Hepatocyte (in vitro differentiated cells): ENCODE measurements around the gene TMCC1. TPM values are rescaled to one million over a fixed set of nuclear protein-coding genes. Genes with fewer than 3 reads are reported as not detected.

ENCODE experiments used
- DNase-seq: peaks from one replicate; pipeline ENCODE4 v3.0.0-alpha.2; 2016; ENCODE audit warnings: low spot score
- H2AFZ ChIP-seq: fragments of 200-600 bp; sonication (generic); 2 replicates; pipeline ENCODE4 v1.6.0; 2016; ENCODE audit warnings: antibody characterized with exemption, mild to moderate bottlenecking
- H3K27ac ChIP-seq: fragments of 200-600 bp; sonication (generic); 2 replicates; pipeline ENCODE4 v1.5.1; 2016; ENCODE audit warnings: mild to moderate bottlenecking
- H3K27me3 ChIP-seq: fragments of 200-600 bp; sonication (generic); 2 replicates; pipeline ENCODE4 v1.6.1; 2016
- H3K36me3 ChIP-seq: fragments of 200-600 bp; sonication (generic); replicated peaks from 2 replicates; pipeline ENCODE4 v1.5.1; 2016; ENCODE audit warnings: low read depth; ENCODE audit not compliant: insufficient read depth
- H3K4me1 ChIP-seq: fragments of 200-600 bp; sonication (generic); 2 replicates; pipeline ENCODE4 v1.5.1; 2016; ENCODE audit warnings: mild to moderate bottlenecking, moderate library complexity; ENCODE audit not compliant: insufficient read depth
- H3K4me2 ChIP-seq: fragments of 200-600 bp; sonication (generic); 2 replicates; pipeline ENCODE4 v1.6.0; 2016
- H3K4me3 ChIP-seq: fragments of 200-600 bp; sonication (generic); 2 replicates; pipeline ENCODE4 v1.5.1; 2016; ENCODE audit warnings: mild to moderate bottlenecking
- H3K79me2 ChIP-seq: fragments of 200-600 bp; sonication (generic); 2 replicates; pipeline ENCODE4 v1.6.0; 2017; ENCODE audit warnings: mild to moderate bottlenecking
- H3K9me2 ChIP-seq: fragments of 200-600 bp; sonication (generic); replicated peaks from 2 replicates; pipeline ENCODE4 v1.6.0; 2017; ENCODE audit warnings: mild to moderate bottlenecking; ENCODE audit not compliant: insufficient read depth
- H3K9me3 ChIP-seq: fragments of 200-600 bp; sonication (generic); 2 replicates; pipeline ENCODE4 v1.5.1; 2016; ENCODE audit warnings: low read depth, mild to moderate bottlenecking
- H4K20me1 ChIP-seq: fragments of 200-600 bp; sonication (generic); 2 replicates; pipeline ENCODE4 v1.6.0; 2016; ENCODE audit warnings: mild to moderate bottlenecking; ENCODE audit not compliant: insufficient read depth, poor library complexity, severe bottlenecking
- CTCF ChIP-seq: fragments of 200-600 bp; sonication (generic); IDR thresholded peaks from 2 replicates; pipeline ENCODE4 v1.5.1; 2016; ENCODE audit warnings: antibody characterized with exemption, mild to moderate bottlenecking; ENCODE audit not compliant: poor library complexity
- EZH2 ChIP-seq: fragments of 200-600 bp; sonication (generic); IDR thresholded peaks from 2 replicates; pipeline ENCODE4 v1.6.1; 2016; ENCODE audit warnings: antibody characterized with exemption, mild to moderate bottlenecking, borderline replicate concordance
- EZH2phosphoT487 ChIP-seq: fragments of 200-600 bp; sonication (generic); IDR thresholded peaks from one replicate; pipeline ENCODE4 v1.6.1; 2018; ENCODE audit warnings: antibody characterized with exemption, mild to moderate bottlenecking, low read depth, moderate library complexity; ENCODE audit not compliant: unreplicated experiment, severe bottlenecking
- WGBS: methylation state at CpG from one replicate; pipeline ENCODE4 v1.1.6; 2016; ENCODE audit warnings: low lambda C conversion rate; ENCODE audit errors: missing lambda C conversion rate; 5-methylcytosine and 5-hydroxymethylcytosine counted together
- polyA plus RNA-seq: library from polyadenylated mRNA; unstranded; fragments of >200 nt; fragmentation: Nextera tagmentation; extraction: Ambion mirVana; gene quantifications from 2 replicates; pipeline ENCODE4 v1.2.1, GENCODE V29; 2016
- total RNA-seq: library from RNA; depleted of rRNA; stranded (reverse); fragments of >200 nt; gene quantifications from 2 replicates; pipeline ENCODE4 v1.2.3, GENCODE V29; 2014

The TMCC1 gene
- total and polyA plus RNA-seq, 2 experiments from 2014 or later, result 7.0 to 17.3 TPM

GRCh38 chr3:129740090-129740489, 153.4 kb downstream of the TMCC1 start:
- Histone ChIP-seq H3K27ac (peak overlapping the region; percentile 21), H3K79me2 (peaks cover 44% of the 10 kb centered on the region), H3K4me3 (no peak overlapping the region), H3K27me3 (no peaks in the 10 kb centered on the region), H3K4me1 (peaks cover 5% of the 10 kb centered on the region), H4K20me1 (peaks cover 2% of the 10 kb centered on the region), H3K4me2 (no peak overlapping the region), H2AFZ (no peak overlapping the region), H3K36me3 (no peaks in the 10 kb centered on the region), H3K9me2 (no peaks in the 10 kb centered on the region), H3K9me3 (no peaks in the 10 kb centered on the region)
- no peak for DNase-seq
- WGBS, result 67% methylated on average over 3 of the region's 3 CpGs
- no peak for TF ChIP-seq CTCF
- no peak for TF ChIP-seq EZH2phosphoT487
- TF ChIP-seq EZH2, result no peak

- no peak for DNase-seq
- H2AFZ ChIP-seq, result no peak overlapping the region
- no peaks in the 10 kb centered on the region for H3K36me3 ChIP-seq
- peaks cover 2% of the 10 kb centered on the region for H4K20me1 ChIP-seq
- H3K4me3 ChIP-seq, result no peak overlapping the region
- H3K79me2 ChIP-seq, result peaks cover 44% of the 10 kb centered on the region
- no peak for TF ChIP-seq CTCF
- no peak for TF ChIP-seq EZH2phosphoT487
- no peak for TF ChIP-seq EZH2
- no peak overlapping the region for H3K4me2 ChIP-seq
- H3K9me2 ChIP-seq, result no peaks in the 10 kb centered on the region
- peak overlapping the region; percentile 21 for H3K27ac ChIP-seq
- no peaks in the 10 kb centered on the region for H3K27me3 ChIP-seq
- H3K9me3 ChIP-seq, result no peaks in the 10 kb centered on the region
- 96% methylated on average over 3 of the region's 3 CpGs for WGBS
- peaks cover 5% of the 10 kb centered on the region for H3K4me1 ChIP-seq
These were observed 153.9 kb downstream of the TMCC1 start for GRCh38 chr3:129739634-129740033.

- TF ChIP-seq CTCF (no peak), EZH2phosphoT487 (no peak), EZH2 (no peak)
- no peak overlapping the region for H2AFZ ChIP-seq
- no peaks in the 10 kb centered on the region for H3K9me3 ChIP-seq
- H3K4me2 ChIP-seq, result no peak overlapping the region
- no peaks in the 10 kb centered on the region for H3K27me3 ChIP-seq
- no peak overlapping the region for H3K4me3 ChIP-seq
- H3K79me2 ChIP-seq, result peaks cover 46% of the 10 kb centered on the region
- no peaks in the 10 kb centered on the region for H3K36me3 ChIP-seq
- H4K20me1 ChIP-seq, result peaks cover 2% of the 10 kb centered on the region
- no peak overlapping the region for H3K27ac ChIP-seq
- 99% methylated on average over 5 of the region's 5 CpGs for WGBS
- peaks cover 5% of the 10 kb centered on the region for H3K4me1 ChIP-seq
- no peak for DNase-seq
- no peaks in the 10 kb centered on the region for H3K9me2 ChIP-seq
These were observed 155.3 kb downstream of the TMCC1 start for GRCh38 chr3:129738172-129738571.

- Histone ChIP-seq H3K4me2 (no peak overlapping the region), H3K36me3 (no peaks in the 10 kb centered on the region), H4K20me1 (no peaks in the 10 kb centered on the region), H3K79me2 (peaks cover 37% of the 10 kb centered on the region), H3K4me1 (peaks cover 5% of the 10 kb centered on the region), H3K9me2 (no peaks in the 10 kb centered on the region), H3K27me3 (no peaks in the 10 kb centered on the region), H2AFZ (no peak overlapping the region), H3K27ac (no peak overlapping the region), H3K4me3 (no peak overlapping the region), H3K9me3 (no peaks in the 10 kb centered on the region)
- TF ChIP-seq EZH2phosphoT487 (no peak), EZH2 (no peak), CTCF (no peak)
- 88% methylated on average over 2 of the region's 2 CpGs for WGBS
- no peak for DNase-seq
These were observed 157.4 kb downstream of the TMCC1 start for GRCh38 chr3:129736070-129736469.
